Measurements from ENCODE around the gene ANTKMT.

DNA sequence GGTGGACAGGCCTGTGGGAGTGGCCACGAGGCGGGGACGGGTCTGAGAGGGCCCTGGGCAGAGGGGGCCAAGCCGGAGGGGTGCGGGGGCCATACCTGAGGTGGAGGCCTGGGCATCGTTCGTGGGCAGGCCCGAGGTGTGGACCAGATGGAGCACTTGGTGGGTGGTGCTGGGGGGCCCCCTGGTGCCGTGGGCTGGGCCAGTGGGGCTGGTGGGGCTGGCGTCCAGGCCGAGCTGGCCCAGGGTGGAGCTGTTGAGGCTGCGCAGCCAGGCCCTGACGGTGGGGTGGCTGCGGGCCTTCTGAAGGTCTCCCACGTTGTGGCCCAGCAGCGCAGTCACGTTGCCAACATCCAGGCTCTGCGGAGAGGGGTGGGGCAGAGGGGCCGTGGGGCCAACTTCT, 49.0 kb downstream of the ANTKMT start:
- TF ChIP-seq SMC3 (conservative IDR thresholded peaks at IDR 0.05; ENCODE audit: poor library complexity) (no peak), EZH2 (IDR thresholded peaks at IDR 0.05; ENCODE audit: borderline replicate concordance, insufficient read depth, low read length, poor library complexity, severe bottlenecking) (no peak), CTCF (IDR thresholded peaks at IDR 0.05; ENCODE audit: poor library complexity, severe bottlenecking) (no peak), POLR2AphosphoS5 (IDR thresholded peaks at IDR 0.05) (no peak), EP300 (conservative IDR thresholded peaks at IDR 0.05; ENCODE audit: poor library complexity, severe bottlenecking) (no peak), MXI1 (conservative IDR thresholded peaks at IDR 0.05; ENCODE audit: poor library complexity, severe bottlenecking) (no peak), TAF1 (IDR thresholded peaks at IDR 0.05; ENCODE audit: low read depth) (no peak), RAD21 (conservative IDR thresholded peaks at IDR 0.05) (no peak)
- TF ChIP-seq, protein P1, sequence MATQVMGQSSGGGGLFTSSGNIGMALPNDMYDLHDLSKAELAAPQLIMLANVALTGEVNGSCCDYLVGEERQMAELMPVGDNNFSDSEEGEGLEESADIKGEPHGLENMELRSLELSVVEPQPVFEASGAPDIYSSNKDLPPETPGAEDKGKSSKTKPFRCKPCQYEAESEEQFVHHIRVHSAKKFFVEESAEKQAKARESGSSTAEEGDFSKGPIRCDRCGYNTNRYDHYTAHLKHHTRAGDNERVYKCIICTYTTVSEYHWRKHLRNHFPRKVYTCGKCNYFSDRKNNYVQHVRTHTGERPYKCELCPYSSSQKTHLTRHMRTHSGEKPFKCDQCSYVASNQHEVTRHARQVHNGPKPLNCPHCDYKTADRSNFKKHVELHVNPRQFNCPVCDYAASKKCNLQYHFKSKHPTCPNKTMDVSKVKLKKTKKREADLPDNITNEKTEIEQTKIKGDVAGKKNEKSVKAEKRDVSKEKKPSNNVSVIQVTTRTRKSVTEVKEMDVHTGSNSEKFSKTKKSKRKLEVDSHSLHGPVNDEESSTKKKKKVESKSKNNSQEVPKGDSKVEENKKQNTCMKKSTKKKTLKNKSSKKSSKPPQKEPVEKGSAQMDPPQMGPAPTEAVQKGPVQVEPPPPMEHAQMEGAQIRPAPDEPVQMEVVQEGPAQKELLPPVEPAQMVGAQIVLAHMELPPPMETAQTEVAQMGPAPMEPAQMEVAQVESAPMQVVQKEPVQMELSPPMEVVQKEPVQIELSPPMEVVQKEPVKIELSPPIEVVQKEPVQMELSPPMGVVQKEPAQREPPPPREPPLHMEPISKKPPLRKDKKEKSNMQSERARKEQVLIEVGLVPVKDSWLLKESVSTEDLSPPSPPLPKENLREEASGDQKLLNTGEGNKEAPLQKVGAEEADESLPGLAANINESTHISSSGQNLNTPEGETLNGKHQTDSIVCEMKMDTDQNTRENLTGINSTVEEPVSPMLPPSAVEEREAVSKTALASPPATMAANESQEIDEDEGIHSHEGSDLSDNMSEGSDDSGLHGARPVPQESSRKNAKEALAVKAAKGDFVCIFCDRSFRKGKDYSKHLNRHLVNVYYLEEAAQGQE (IDR thresholded peaks at IDR 0.05; ENCODE audit: borderline replicate concordance), result no peak
